GM23338 (cell line): ENCODE measurements around the gene RPL3.

ENCODE experiments used
- CREB1 ChIP-seq: fragments of 250-450 bp; sonication (Bioruptor Pico); IDR thresholded peaks from 2 replicates; pipeline ENCODE4 v1.5.0; 2020; ENCODE audit warnings: low read depth, mild to moderate bottlenecking, moderate library complexity
- CTCF ChIP-seq, 2 experiments: fragments of 200-600 bp in 1 of 2; sonication (generic) in 1 of 2; conservative IDR thresholded peaks; 2 replicates each; pipeline versions ENCODE4 v1.5.1 to v1.6.1; 2016 to 2017; ENCODE audit warnings: antibody characterized with exemption in 2 of 2, low read depth in 2 of 2, mild to moderate bottlenecking in 2 of 2, moderate library complexity in 1 of 2
- EZH2 ChIP-seq: fragments of 200-600 bp; sonication (generic); IDR thresholded peaks from one replicate; pipeline ENCODE4 v1.8.0; 2017; ENCODE audit warnings: antibody characterized with exemption, mild to moderate bottlenecking, low read depth; ENCODE audit not compliant: unreplicated experiment
- EZH2phosphoT487 ChIP-seq: fragments of 200-600 bp; sonication (generic); IDR thresholded peaks from one replicate; pipeline ENCODE4 v1.8.1; 2018; ENCODE audit warnings: antibody characterized with exemption; ENCODE audit not compliant: unreplicated experiment
- NANOG ChIP-seq: IDR thresholded peaks from 2 replicates; pipeline ENCODE4 v1.6.1; 2016; ENCODE audit warnings: antibody characterized with exemption, borderline replicate concordance
- POLR2AphosphoS5 ChIP-seq: IDR thresholded peaks from 2 replicates; pipeline ENCODE4 v1.6.1; 2016; ENCODE audit warnings: antibody characterized with exemption, low read depth
- REST ChIP-seq: IDR thresholded peaks from one replicate; pipeline ENCODE4 v1.6.1; 2018; ENCODE audit warnings: antibody characterized with exemption; ENCODE audit not compliant: unreplicated experiment

- TF ChIP-seq CTCF (conservative IDR thresholded peaks at IDR 0.05; ENCODE audit: low read depth in 2 of 2) (no peak), EZH2 (no peak), REST (no peak), NANOG (no peak), EZH2phosphoT487 (no peak), CREB1 (CRISPR knock-in tag) (no peak), POLR2AphosphoS5 (no peak)
These were observed 24.6 kb upstream of the RPL3 start for GRCh38 chr22:39344046-39344390.
